Osteocyte (in vitro differentiated cells): Measurements from ENCODE around the gene PILRA. TPM values are rescaled to one million over a fixed set of nuclear protein-coding genes. Genes with fewer than 3 reads are reported as not detected.
"Not testable (repeated sequence)": the region's sequence is repeated elsewhere in the genome, so short reads cannot be mapped to it uniquely, and the experiment has no call there.

Experiments used
- DNase-seq: peaks from one replicate; pipeline ENCODE4 v3.0.0; 2021; ENCODE audit warnings: mixed read lengths; ENCODE audit not compliant: unreplicated experiment; ENCODE audit errors: extremely low spot score
- H3K27ac Mint-ChIP-seq: one replicate; pipeline ENCODE4 v1.8.0; 2021; ENCODE audit warnings: mild to moderate bottlenecking, mixed read lengths; ENCODE audit not compliant: unreplicated experiment
- H3K27me3 Mint-ChIP-seq: one replicate; pipeline ENCODE4 v1.8.0; 2021; ENCODE audit warnings: mixed read lengths; ENCODE audit not compliant: unreplicated experiment
- H3K36me3 Mint-ChIP-seq: one replicate; pipeline ENCODE4 v1.8.0; 2021; ENCODE audit warnings: mixed read lengths; ENCODE audit not compliant: unreplicated experiment
- H3K4me1 Mint-ChIP-seq: one replicate; pipeline ENCODE4 v1.8.0; 2021; ENCODE audit warnings: mixed read lengths; ENCODE audit not compliant: unreplicated experiment
- H3K4me3 Mint-ChIP-seq: one replicate; pipeline ENCODE4 v1.8.0; 2021; ENCODE audit warnings: mild to moderate bottlenecking, moderate library complexity, mixed read lengths; ENCODE audit not compliant: unreplicated experiment
- H3K9me3 Mint-ChIP-seq: one replicate; pipeline ENCODE4 v1.8.0; 2021; ENCODE audit warnings: mixed read lengths; ENCODE audit not compliant: unreplicated experiment
- CTCF ChIP-seq: fragments of 200-600 bp; sonication (generic); IDR thresholded peaks from 2 replicates; pipeline ENCODE4 v1.5.0; 2021; ENCODE audit warnings: antibody characterized with exemption, mild to moderate bottlenecking, moderate library complexity
- total RNA-seq: library from RNA; stranded (reverse); gene quantifications from 2 replicates; pipeline ENCODE4 v1.2.1, GENCODE V29; 2021

Gene PILRA
- total RNA-seq, 1 donor from 2014 or later, result 2.5 TPM

- Mint-ChIP-seq H3K27me3 (no peaks in the 10 kb centered on the region), H3K27ac (peak overlapping the region; percentile 38), H3K4me3 (no peak overlapping the region), H3K9me3 (no peaks in the 10 kb centered on the region), H3K4me1 (peaks cover 22% of the 10 kb centered on the region), H3K36me3 (peaks cover 10% of the 10 kb centered on the region)
- no peak for DNase-seq
- TF ChIP-seq CTCF, result no peak
Observed at GRCh38 chr7:100438172-100438571, 64.9 kb downstream of the PILRA start.

GRCh38 chr7:100438731-100439130 lies 65.4 kb downstream of the PILRA start:
- peaks cover 22% of the 10 kb centered on the region for H3K4me1 Mint-ChIP-seq
- H3K9me3 Mint-ChIP-seq, H3K27ac Mint-ChIP-seq, H3K27me3 Mint-ChIP-seq, H3K4me3 Mint-ChIP-seq, DNase-seq, H3K36me3 Mint-ChIP-seq: not testable (repeated sequence)

- not testable (repeated sequence) for DNase-seq, H3K27me3 Mint-ChIP-seq, H3K36me3 Mint-ChIP-seq, H3K4me3 Mint-ChIP-seq, H3K9me3 Mint-ChIP-seq
- peak overlapping the region; percentile 72 for H3K27ac Mint-ChIP-seq
- H3K4me1 Mint-ChIP-seq, result peaks cover 22% of the 10 kb centered on the region
Observed at GRCh38 chr7:100439244-100439643, 66.0 kb downstream of the PILRA start.

- H3K27ac Mint-ChIP-seq, result no peak overlapping the region
- no peaks in the 10 kb centered on the region for H3K36me3 Mint-ChIP-seq
- H3K9me3 Mint-ChIP-seq, result no peaks in the 10 kb centered on the region
- DNase-seq, result no peak
- H3K4me1 Mint-ChIP-seq, result peaks cover 9% of the 10 kb centered on the region
- TF ChIP-seq CTCF, result no peak
- no peak overlapping the region for H3K4me3 Mint-ChIP-seq
- H3K27me3 Mint-ChIP-seq, result no peaks in the 10 kb centered on the region
Observed at GRCh38 chr7:100441641-100442535, 68.6 kb downstream of the PILRA start.

- Mint-ChIP-seq H3K4me3 (no peak overlapping the region), H3K9me3 (no peaks in the 10 kb centered on the region), H3K27ac (no peak overlapping the region), H3K4me1 (peaks cover 9% of the 10 kb centered on the region), H3K27me3 (no peaks in the 10 kb centered on the region), H3K36me3 (no peaks in the 10 kb centered on the region)
- DNase-seq, result no peak
- TF ChIP-seq CTCF, result no peak
Observed at GRCh38 chr7:100443096-100443840, 70.0 kb downstream of the PILRA start.
